H9 (cell line): ENCODE data around the gene RNPS1. TPM values are rescaled to one million over a fixed set of nuclear protein-coding genes. Genes with fewer than 3 reads are reported as not detected.
A peak's percentile ranks its signal among the peaks of the same experiment; 100 is the strongest.

ENCODE experiments used
- DNase-seq: peaks from one replicate; pipeline ENCODE4 v3.0.0-alpha.2; 2017
- H2AFZ ChIP-seq: one replicate; pipeline ENCODE4 v1.6.1; 2013; ENCODE audit warnings: mild to moderate bottlenecking, low read length, control low read depth, moderate library complexity
- H2AK5ac ChIP-seq: 2 replicates; pipeline ENCODE4 v1.6.1; 2013; ENCODE audit warnings: low read length, control low read depth, mixed read lengths; ENCODE audit not compliant: insufficient read length
- H2BK120ac ChIP-seq: one replicate; pipeline ENCODE4 v1.6.1; 2013; ENCODE audit warnings: low read depth, mild to moderate bottlenecking, low read length, control low read depth, inconsistent platforms; ENCODE audit not compliant: poor library complexity, severe bottlenecking
- H2BK12ac ChIP-seq: 2 replicates; pipeline ENCODE4 v1.6.1; 2013; ENCODE audit warnings: low read length, control low read depth, mixed read lengths, low read depth; ENCODE audit not compliant: insufficient read length
- H2BK15ac ChIP-seq: 2 replicates; pipeline ENCODE4 v1.6.1; 2013; ENCODE audit warnings: low read depth, low read length, control low read depth
- H2BK20ac ChIP-seq: one replicate; pipeline ENCODE4 v1.6.1; 2013; ENCODE audit warnings: low read depth, mild to moderate bottlenecking, low read length, control low read depth, inconsistent platforms; ENCODE audit not compliant: poor library complexity, severe bottlenecking
- H2BK5ac ChIP-seq: 2 replicates; pipeline ENCODE4 v1.6.1; 2013; ENCODE audit warnings: low read length, control low read depth, mixed read lengths; ENCODE audit not compliant: insufficient read length
- H3K14ac ChIP-seq: 2 replicates; pipeline ENCODE4 v1.6.1; 2013; ENCODE audit warnings: low read length, control low read depth; ENCODE audit not compliant: insufficient read depth
- H3K18ac ChIP-seq: 2 replicates; pipeline ENCODE4 v1.6.1; 2013; ENCODE audit warnings: low read depth, mild to moderate bottlenecking, mixed read lengths, low read length, control low read depth; ENCODE audit not compliant: insufficient read length
- H3K23ac ChIP-seq: 2 replicates; pipeline ENCODE4 v1.6.1; 2013; ENCODE audit warnings: low read length, control low read depth, mixed read lengths, low read depth; ENCODE audit not compliant: insufficient read length
- H3K23me2 ChIP-seq: 2 replicates; pipeline ENCODE4 v1.6.1; 2013; ENCODE audit warnings: low read depth, mild to moderate bottlenecking, mixed read lengths, low read length, control low read depth; ENCODE audit not compliant: insufficient read length, poor library complexity, severe bottlenecking
- H3K27ac ChIP-seq: 2 replicates; pipeline ENCODE4 v1.5.1; 2013; ENCODE audit warnings: low read length, control low read depth, mixed read lengths, low read depth; ENCODE audit not compliant: insufficient read length
- H3K27me3 ChIP-seq: 2 replicates; pipeline ENCODE4 v1.6.1; 2013; ENCODE audit warnings: low read length, control low read depth, inconsistent platforms; ENCODE audit not compliant: insufficient read depth
- H3K4ac ChIP-seq: 2 replicates; pipeline ENCODE4 v1.6.1; 2013; ENCODE audit warnings: low read depth, mild to moderate bottlenecking, control low read depth, inconsistent platforms, low read length, moderate library complexity
- H3K4me1 ChIP-seq: 2 replicates; pipeline ENCODE4 v1.6.1; 2013; ENCODE audit warnings: low read length, control low read depth, inconsistent platforms; ENCODE audit not compliant: insufficient read depth
- H3K4me2 ChIP-seq: 2 replicates; pipeline ENCODE4 v1.6.1; 2013; ENCODE audit warnings: low read length, control low read depth, mixed read lengths; ENCODE audit not compliant: insufficient read length, insufficient read depth
- H3K56ac ChIP-seq: 2 replicates; pipeline ENCODE4 v1.6.1; 2013; ENCODE audit warnings: low read depth, mild to moderate bottlenecking, mixed read lengths, low read length, control low read depth; ENCODE audit not compliant: insufficient read length
- H3K79me1 ChIP-seq: 2 replicates; pipeline ENCODE4 v1.6.1; 2013; ENCODE audit warnings: low read depth, mild to moderate bottlenecking, moderate library complexity, low read length, control low read depth, inconsistent platforms; ENCODE audit not compliant: insufficient read depth, poor library complexity, severe bottlenecking
- H3K79me2 ChIP-seq: 2 replicates; pipeline ENCODE4 v1.6.1; 2013; ENCODE audit warnings: low read length, control low read depth, inconsistent platforms; ENCODE audit not compliant: insufficient read depth
- H3K9ac ChIP-seq: 2 replicates; pipeline ENCODE4 v1.6.1; 2013; ENCODE audit warnings: low read length, control low read depth, mixed read lengths; ENCODE audit not compliant: insufficient read length; ENCODE audit errors: extremely low read depth
- H3K9me3 ChIP-seq: one replicate; pipeline ENCODE4 v1.6.1; 2013; ENCODE audit warnings: low read depth, low read length, inconsistent platforms; ENCODE audit not compliant: control insufficient read depth
- H3T11ph ChIP-seq: one replicate; pipeline ENCODE4 v1.6.1; 2013; ENCODE audit warnings: mild to moderate bottlenecking, low read length, control low read depth, inconsistent platforms
- H4K20me1 ChIP-seq: one replicate; pipeline ENCODE4 v1.6.1; 2013; ENCODE audit not compliant: control insufficient read depth, insufficient read length, insufficient read depth
- H4K5ac ChIP-seq: 2 replicates; pipeline ENCODE4 v1.6.1; 2013; ENCODE audit warnings: low read depth, mild to moderate bottlenecking, mixed read lengths, low read length, control low read depth; ENCODE audit not compliant: insufficient read length
- H4K8ac ChIP-seq: replicated peaks from 2 replicates; pipeline ENCODE4 v1.6.1; 2013; ENCODE audit warnings: low read length, control low read depth, mixed read lengths, low read depth; ENCODE audit not compliant: insufficient read length
- H4K91ac ChIP-seq: 2 replicates; pipeline ENCODE4 v1.6.1; 2013; ENCODE audit warnings: low read depth, mild to moderate bottlenecking, moderate library complexity, mixed read lengths, low read length, control low read depth; ENCODE audit not compliant: insufficient read length
- H3K27ac Mint-ChIP-seq, 3 experiments: 2 replicates in 2 of 3; 3 replicates in 1 of 3; pipeline ENCODE4 v1.8.0; 2020 to 2021; ENCODE audit warnings: mixed read lengths in 3 of 3, mild to moderate bottlenecking in 1 of 3, moderate library complexity in 1 of 3
- H3K27me3 Mint-ChIP-seq: 2 replicates; pipeline ENCODE4 v1.8.0; 2021; ENCODE audit warnings: low read depth, mild to moderate bottlenecking, moderate library complexity, mixed read lengths
- H3K36me3 Mint-ChIP-seq, 3 experiments: 2 replicates in 2 of 3; 3 replicates in 1 of 3; pipeline ENCODE4 v1.8.0; 2020 to 2021; ENCODE audit warnings: low read depth in 3 of 3, mixed read lengths in 3 of 3; ENCODE audit not compliant: insufficient read depth in 1 of 3
- H3K4me1 Mint-ChIP-seq, 2 experiments: 2 replicates each; pipeline ENCODE4 v1.8.0; 2020; ENCODE audit warnings: mixed read lengths in 2 of 2
- H3K4me3 Mint-ChIP-seq, 2 experiments: 2 replicates in 1 of 2; 3 replicates in 1 of 2; pipeline ENCODE4 v1.8.0; 2020 to 2021; ENCODE audit warnings: mild to moderate bottlenecking in 2 of 2, mixed read lengths in 2 of 2, moderate library complexity in 1 of 2
- H3K9me3 Mint-ChIP-seq, 2 experiments: 2 replicates in 1 of 2; 3 replicates in 1 of 2; pipeline ENCODE4 v1.8.0; 2020; ENCODE audit warnings: mild to moderate bottlenecking in 2 of 2, mixed read lengths in 2 of 2, moderate library complexity in 1 of 2
- WGBS: extraction: QIAGEN DNeasy Blood & Tissue Kit; methylation state at CpG from one replicate; pipeline ENCODE4 v1.1.7; 2013; ENCODE audit warnings: missing lambda C conversion rate, low lambda C conversion rate, mixed read lengths; ENCODE audit not compliant: insufficient read length; ENCODE audit errors: extremely low coverage; 5-methylcytosine and 5-hydroxymethylcytosine counted together
- total RNA-seq: library from RNA; stranded (reverse); gene quantifications from 2 replicates; pipeline ENCODE4 v1.2.1, GENCODE V29; 2021
- TF ChIP-seq, protein P1 (sequence below): fragments of 200-600 bp; sonication (generic); conservative IDR thresholded peaks from 3 replicates; pipeline ENCODE4 v1.8.0; 2021; ENCODE audit warnings: antibody characterized with exemption, mild to moderate bottlenecking

Gene RNPS1
- total RNA-seq, 1 experiment from 2014 or later = 384 TPM

DNA sequence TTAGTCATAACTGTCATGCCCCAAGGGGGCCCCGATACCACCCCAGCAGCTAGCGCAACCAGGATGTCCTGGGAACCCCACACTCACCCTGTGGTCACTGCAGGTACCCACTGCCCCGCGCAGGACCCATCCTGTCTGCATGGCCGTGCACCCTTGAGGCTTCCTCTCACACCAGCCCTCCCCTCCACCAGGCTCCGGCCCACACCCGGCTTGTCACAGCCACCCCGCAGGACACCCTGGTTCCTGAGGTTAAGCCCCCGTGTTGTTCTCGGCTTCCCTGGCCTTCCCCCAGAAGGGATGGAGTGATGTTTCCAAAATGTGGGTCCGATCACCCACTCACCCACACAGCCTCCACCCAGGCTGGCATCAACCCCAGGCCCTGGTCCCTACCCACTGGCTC lies 24.1 kb downstream of the RNPS1 start:
- H3K56ac ChIP-seq = no peak overlapping the region
- H3K23ac ChIP-seq = no peak overlapping the region
- H3K27me3 Mint-ChIP-seq = no peaks in the 10 kb centered on the region
- H3K27me3 ChIP-seq = no peaks in the 10 kb centered on the region
- no peak overlapping the region for H4K8ac ChIP-seq
- no peak overlapping the region for H3K18ac ChIP-seq
- peak overlapping the region in 1 of 3 experiments; percentile 44; a peak in 1 of 7 replicates for H3K27ac Mint-ChIP-seq
- no peak overlapping the region for H2AFZ ChIP-seq
- no peak overlapping the region for H3T11ph ChIP-seq
- no peaks in the 10 kb centered on the region for H3K23me2 ChIP-seq
- H2AK5ac ChIP-seq = no peak overlapping the region
- no peak overlapping the region for H4K91ac ChIP-seq
- no peak overlapping the region for H3K27ac ChIP-seq
- TF ChIP-seq, protein P1, sequence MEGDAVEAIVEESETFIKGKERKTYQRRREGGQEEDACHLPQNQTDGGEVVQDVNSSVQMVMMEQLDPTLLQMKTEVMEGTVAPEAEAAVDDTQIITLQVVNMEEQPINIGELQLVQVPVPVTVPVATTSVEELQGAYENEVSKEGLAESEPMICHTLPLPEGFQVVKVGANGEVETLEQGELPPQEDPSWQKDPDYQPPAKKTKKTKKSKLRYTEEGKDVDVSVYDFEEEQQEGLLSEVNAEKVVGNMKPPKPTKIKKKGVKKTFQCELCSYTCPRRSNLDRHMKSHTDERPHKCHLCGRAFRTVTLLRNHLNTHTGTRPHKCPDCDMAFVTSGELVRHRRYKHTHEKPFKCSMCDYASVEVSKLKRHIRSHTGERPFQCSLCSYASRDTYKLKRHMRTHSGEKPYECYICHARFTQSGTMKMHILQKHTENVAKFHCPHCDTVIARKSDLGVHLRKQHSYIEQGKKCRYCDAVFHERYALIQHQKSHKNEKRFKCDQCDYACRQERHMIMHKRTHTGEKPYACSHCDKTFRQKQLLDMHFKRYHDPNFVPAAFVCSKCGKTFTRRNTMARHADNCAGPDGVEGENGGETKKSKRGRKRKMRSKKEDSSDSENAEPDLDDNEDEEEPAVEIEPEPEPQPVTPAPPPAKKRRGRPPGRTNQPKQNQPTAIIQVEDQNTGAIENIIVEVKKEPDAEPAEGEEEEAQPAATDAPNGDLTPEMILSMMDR = no peak
- H2BK5ac ChIP-seq = no peak overlapping the region
- H3K4me1 ChIP-seq = no peaks in the 10 kb centered on the region
- no peak overlapping the region for H3K4me3 Mint-ChIP-seq
- H2BK120ac ChIP-seq = no peak overlapping the region
- H3K4me2 ChIP-seq = no peak overlapping the region
- no peak overlapping the region for H3K9ac ChIP-seq
- H4K5ac ChIP-seq = no peak overlapping the region
- H2BK12ac ChIP-seq = no peak overlapping the region
- H3K4ac ChIP-seq = no peak overlapping the region
- WGBS = no CpG with 5 or more reads among the region's 11 CpGs
- no peak for DNase-seq
- no peak overlapping the region for H3K14ac ChIP-seq
- peaks cover 0 to 3% of the 10 kb centered on the region in 2 experiments; a peak in 1 of 4 replicates for H3K4me1 Mint-ChIP-seq
- no peaks in the 10 kb centered on the region for H3K79me1 ChIP-seq
- H4K20me1 ChIP-seq = no peaks in the 10 kb centered on the region
- no peak overlapping the region for H2BK15ac ChIP-seq
- no peaks in the 10 kb centered on the region for H3K9me3 ChIP-seq
- peaks cover 18 to 71% (median 48%) of the 10 kb centered on the region in 3 experiments; a peak in 6 of 7 replicates for H3K36me3 Mint-ChIP-seq
- no peaks in the 10 kb centered on the region for H3K79me2 ChIP-seq
- no peak overlapping the region for H2BK20ac ChIP-seq
- no peaks in the 10 kb centered on the region; a peak in 1 of 5 replicates for H3K9me3 Mint-ChIP-seq
